HepG2 (cell line): Measurements from ENCODE around the gene FNDC3B. TPM values are rescaled to one million over a fixed set of nuclear protein-coding genes. Genes with fewer than 3 reads are reported as not detected.

Experiments used
- ARID5B ChIP-seq: IDR thresholded peaks from 2 replicates; pipeline ENCODE4 v1.4.0; 2020; ENCODE audit warnings: mild to moderate bottlenecking, missing genetic modification reagents
- KAT7 ChIP-seq: IDR thresholded peaks from 2 replicates; pipeline ENCODE4 v1.6.1; 2018; ENCODE audit warnings: borderline replicate concordance, missing compliant biosample characterization
- NFKBIZ ChIP-seq: IDR thresholded peaks from 2 replicates; pipeline ENCODE4 v1.6.1; 2018; ENCODE audit warnings: missing genetic modification reagents, missing compliant biosample characterization
- NPAS2 ChIP-seq: sonication (generic); formaldehyde crosslinking; IDR thresholded peaks from 2 replicates; pipeline ENCODE4 v1.8.0; 2022; ENCODE audit warnings: mild to moderate bottlenecking, missing genetic modification reagents, borderline replicate concordance
- PHF20 ChIP-seq: sonication (generic); formaldehyde crosslinking; IDR thresholded peaks from 2 replicates; pipeline ENCODE4 v1.5.0; 2020; ENCODE audit warnings: mild to moderate bottlenecking, missing genetic modification reagents
- PHF8 ChIP-seq: sonication (generic); formaldehyde crosslinking; IDR thresholded peaks from 2 replicates; pipeline ENCODE4 v1.5.0; 2020; ENCODE audit warnings: missing genetic modification reagents
- PRMT3 ChIP-seq: sonication (generic); formaldehyde crosslinking; IDR thresholded peaks from 2 replicates; pipeline ENCODE4 v1.8.1; 2022; ENCODE audit warnings: low read depth, mild to moderate bottlenecking, moderate library complexity, missing genetic modification reagents, borderline replicate concordance
- PTBP1 ChIP-seq: fragments of 200-400 bp; formaldehyde crosslinking; IDR thresholded peaks from 2 replicates; pipeline ENCODE4 v1.6.1; 2018; ENCODE audit warnings: low read length, low read depth; ENCODE audit not compliant: poor library complexity, severe bottlenecking
- SMYD3 ChIP-seq: sonication (generic); formaldehyde crosslinking; IDR thresholded peaks from 2 replicates; pipeline ENCODE4 v1.8.1; 2023; ENCODE audit warnings: mild to moderate bottlenecking, missing genetic modification reagents
- ZBTB10 ChIP-seq: sonication (generic); formaldehyde crosslinking; IDR thresholded peaks from 2 replicates; pipeline ENCODE4 v1.4.0; 2020; ENCODE audit warnings: missing genetic modification reagents, borderline replicate concordance
- ZFP41 ChIP-seq: sonication (generic); formaldehyde crosslinking; IDR thresholded peaks from 2 replicates; pipeline ENCODE4 v1.4.0; 2020; ENCODE audit warnings: mild to moderate bottlenecking, missing genetic modification reagents, borderline replicate concordance
- ZNF44 ChIP-seq: sonication (generic); formaldehyde crosslinking; IDR thresholded peaks from 2 replicates; pipeline ENCODE4 v1.5.1; 2020; ENCODE audit warnings: mild to moderate bottlenecking, missing genetic modification reagents
- ZNF572 ChIP-seq: sonication (generic); formaldehyde crosslinking; IDR thresholded peaks from 2 replicates; pipeline ENCODE4 v1.5.1; 2020; ENCODE audit warnings: mild to moderate bottlenecking, missing genetic modification reagents
- ZNF724P ChIP-seq: sonication (generic); formaldehyde crosslinking; IDR thresholded peaks from 2 replicates; pipeline ENCODE4 v1.8.0; 2022; ENCODE audit warnings: missing genetic modification reagents, borderline replicate concordance
- polyA plus RNA-seq, 8 experiments: library from polyadenylated mRNA; depleted of rRNA in 3 of 8; stranded (reverse) in 7 of 8; unstranded in 1 of 8; fragments of >200 nt; fragmentation: Illumina TruSeq in 4 of 8; extraction: Trizol in 4 of 8; gene quantifications; 2 replicates each; pipeline versions ENCODE4 v1.2.1 to v1.2.3, GENCODE V29; 2011 to 2016; ENCODE audit warnings: low read depth in 4 of 8, missing spikeins in 1 of 8, mixed read lengths in 1 of 8; ENCODE audit not compliant: insufficient read depth in 1 of 8
- total RNA-seq, 5 experiments: library from RNA; depleted of rRNA; stranded (reverse); fragments of >200 nt; fragmentation: Illumina TruSeq; extraction: Trizol; gene quantifications; 2 replicates each; pipeline ENCODE4 v1.2.3, GENCODE V29; 2016; ENCODE audit warnings: low read depth in 1 of 5
- TF ChIP-seq, protein P1 (sequence below): sonication (generic); formaldehyde crosslinking; conservative IDR thresholded peaks from 2 replicates; pipeline ENCODE4 v1.4.0; 2020; ENCODE audit warnings: missing genetic modification reagents
- TF ChIP-seq, protein P2 (sequence below), 2 experiments: fragments of 450-650 bp in 1 of 2; sonication (generic) in 1 of 2; formaldehyde crosslinking; IDR thresholded peaks; 2 replicates each; pipeline versions ENCODE4 v1.5.0 to v1.8.0; 2020 to 2022; ENCODE audit warnings: mild to moderate bottlenecking in 1 of 2, missing genetic modification reagents in 1 of 2
- TF ChIP-seq, protein P3 (sequence below): IDR thresholded peaks from 2 replicates; pipeline ENCODE4 v1.6.1; 2012; ENCODE audit warnings: low read depth, low read length, improper control_type of control experiment

The FNDC3B gene
- total and polyA plus RNA-seq, 2 of the 13 experiments (the other 11 are each of a cell fraction or from before 2014, with no cell fraction given), result 74.8 to 103 TPM

DNA sequence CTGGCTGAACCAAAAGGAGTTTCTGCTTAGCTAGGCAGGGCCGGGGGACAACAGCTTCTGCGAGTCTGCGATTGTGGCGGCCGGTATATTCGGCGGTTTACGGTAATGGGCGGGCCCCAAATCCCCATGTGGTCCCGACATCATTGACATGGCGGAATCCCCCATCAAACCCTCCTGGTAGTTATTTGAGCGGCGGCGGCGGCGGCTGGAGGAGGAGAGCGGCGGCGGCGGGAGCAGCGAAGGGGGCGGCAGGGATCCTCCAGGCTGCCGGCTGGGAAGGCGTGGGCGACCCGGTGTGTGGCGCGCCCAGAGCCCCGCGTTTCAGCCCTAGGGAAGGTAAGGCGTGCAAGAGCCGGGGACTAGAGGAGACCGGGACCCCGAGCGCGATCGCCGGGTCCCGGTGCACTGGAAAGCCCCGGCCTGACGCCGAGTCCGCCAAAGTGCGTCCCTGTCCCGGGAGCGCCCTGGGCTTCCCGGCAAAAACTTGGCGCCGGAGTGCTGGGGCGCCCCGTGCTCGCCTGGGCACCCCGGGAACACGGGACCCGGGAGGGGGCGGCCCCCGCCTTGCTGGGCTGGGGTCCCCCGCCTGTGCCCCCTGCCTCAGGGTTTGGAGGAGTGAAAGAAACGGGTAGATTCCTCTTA, at the start of gene FNDC3B (continued):
- TF ChIP-seq ARID5B (CRISPR knock-in tag) (peak; percentile 75), ZFP41 (CRISPR knock-in tag) (no peak; the same call in 1 of the 2 replicates), SMYD3 (CRISPR knock-in tag) (0 out of 2 replicates have a peak, but pooled peaks have one; percentile 65), PTBP1 (no peak), NFKBIZ (CRISPR knock-in tag) (no peak; the same call in 1 of the 2 replicates), ZNF724P (CRISPR knock-in tag) (no peak), PHF8 (peak; percentile 51; the same call in 1 of the 2 replicates), ZBTB10 (no peak), NPAS2 (CRISPR knock-in tag) (no peak), PHF20 (CRISPR knock-in tag) (peak; percentile 26; the same call in 1 of the 2 replicates), PRMT3 (CRISPR knock-in tag) (no peak; the same call in 1 of the 2 replicates), KAT7 (CRISPR knock-in tag) (peak; percentile 95), ZNF572 (CRISPR knock-in tag) (no peak), ZNF44 (CRISPR knock-in tag) (no peak)
- TF ChIP-seq, protein P1, sequence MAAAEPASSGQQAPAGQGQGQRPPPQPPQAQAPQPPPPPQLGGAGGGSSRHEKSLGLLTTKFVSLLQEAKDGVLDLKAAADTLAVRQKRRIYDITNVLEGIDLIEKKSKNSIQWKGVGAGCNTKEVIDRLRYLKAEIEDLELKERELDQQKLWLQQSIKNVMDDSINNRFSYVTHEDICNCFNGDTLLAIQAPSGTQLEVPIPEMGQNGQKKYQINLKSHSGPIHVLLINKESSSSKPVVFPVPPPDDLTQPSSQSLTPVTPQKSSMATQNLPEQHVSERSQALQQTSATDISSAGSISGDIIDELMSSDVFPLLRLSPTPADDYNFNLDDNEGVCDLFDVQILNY, result no peak
- TF ChIP-seq, protein P2, sequence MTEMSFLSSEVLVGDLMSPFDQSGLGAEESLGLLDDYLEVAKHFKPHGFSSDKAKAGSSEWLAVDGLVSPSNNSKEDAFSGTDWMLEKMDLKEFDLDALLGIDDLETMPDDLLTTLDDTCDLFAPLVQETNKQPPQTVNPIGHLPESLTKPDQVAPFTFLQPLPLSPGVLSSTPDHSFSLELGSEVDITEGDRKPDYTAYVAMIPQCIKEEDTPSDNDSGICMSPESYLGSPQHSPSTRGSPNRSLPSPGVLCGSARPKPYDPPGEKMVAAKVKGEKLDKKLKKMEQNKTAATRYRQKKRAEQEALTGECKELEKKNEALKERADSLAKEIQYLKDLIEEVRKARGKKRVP (CRISPR knock-in tag; IDR thresholded peaks at IDR 0.05), result peak in 1 of 2 experiments; percentile 47; a peak in 1 of 4 replicates
- TF ChIP-seq, protein P3, sequence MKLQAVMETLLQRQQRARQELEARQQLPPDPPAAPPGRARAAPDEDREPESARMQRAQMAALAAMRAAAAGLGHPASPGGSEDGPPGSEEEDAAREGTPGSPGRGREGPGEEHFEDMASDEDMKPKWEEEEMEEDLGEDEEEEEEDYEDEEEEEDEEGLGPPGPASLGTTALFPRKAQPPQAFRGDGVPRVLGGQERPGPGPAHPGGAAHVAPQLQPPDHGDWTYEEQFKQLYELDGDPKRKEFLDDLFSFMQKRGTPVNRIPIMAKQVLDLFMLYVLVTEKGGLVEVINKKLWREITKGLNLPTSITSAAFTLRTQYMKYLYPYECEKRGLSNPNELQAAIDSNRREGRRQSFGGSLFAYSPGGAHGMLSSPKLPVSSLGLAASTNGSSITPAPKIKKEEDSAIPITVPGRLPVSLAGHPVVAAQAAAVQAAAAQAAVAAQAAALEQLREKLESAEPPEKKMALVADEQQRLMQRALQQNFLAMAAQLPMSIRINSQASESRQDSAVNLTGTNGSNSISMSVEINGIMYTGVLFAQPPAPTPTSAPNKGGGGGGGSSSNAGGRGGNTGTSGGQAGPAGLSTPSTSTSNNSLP, result peak; percentile 55; the same call in 1 of the 2 replicates
